HG02588 (cell line): ENCODE measurements around the gene EIF5A2.
"Not testable (repeated sequence)": the region's sequence is repeated elsewhere in the genome, so short reads cannot be mapped to it uniquely, and the experiment has no call there.

Experiments used
- ATAC-seq: cut with Tn5 transposase; IDR thresholded peaks from one replicate; pipeline ENCODE4 v1.9.1; 2021; ENCODE audit warnings: mild to moderate bottlenecking, moderate library complexity; ENCODE audit not compliant: unreplicated experiment

EIF5A2 gene

GRCh38 chr3:170908235-170909116, at the start of gene EIF5A2:
Gene EIF5A2, minus strand, starts transcription at chr3:170908637. Its CDS starts 831 bp downstream, at chr3:170907806.
- peak; percentile 94 for ATAC-seq

GRCh38 chr3:170956647-170957046, 48.2 kb upstream of the EIF5A2 start:
- ATAC-seq: no peak

- ATAC-seq: no peak
Observed at GRCh38 chr3:170953736-170954135, 45.3 kb upstream of the EIF5A2 start.

GRCh38 chr3:170953229-170953628, 44.8 kb upstream of the EIF5A2 start:
- ATAC-seq: no peak

GRCh38 chr3:170949211-170949610, 40.8 kb upstream of the EIF5A2 start:
- no peak for ATAC-seq

- ATAC-seq: no peak
Observed at GRCh38 chr3:170947018-170947769, 38.8 kb upstream of the EIF5A2 start.

- no peak for ATAC-seq
Observed at GRCh38 chr3:170942011-170942410, 33.6 kb upstream of the EIF5A2 start.

- ATAC-seq: no peak
Observed at GRCh38 chr3:170941551-170941950, 33.1 kb upstream of the EIF5A2 start.

- ATAC-seq: not testable (repeated sequence)
Observed at GRCh38 chr3:170933039-170933438, 24.6 kb upstream of the EIF5A2 start.

GRCh38 chr3:170923553-170923952, 15.1 kb upstream of the EIF5A2 start:
- not testable (repeated sequence) for ATAC-seq

- ATAC-seq: no peak
Observed at GRCh38 chr3:170918715-170919114, 10.3 kb upstream of the EIF5A2 start.

GRCh38 chr3:170914690-170915089, 6.3 kb upstream of the EIF5A2 start:
- ATAC-seq: no peak

- ATAC-seq: no peak
Observed at GRCh38 chr3:170914212-170914611, 5.8 kb upstream of the EIF5A2 start.

- ATAC-seq: no peak
Observed at GRCh38 chr3:170911051-170911450, 2.6 kb upstream of the EIF5A2 start.

GRCh38 chr3:170910542-170910941, 2.1 kb upstream of the EIF5A2 start:
- no peak for ATAC-seq

- no peak for ATAC-seq
Observed at GRCh38 chr3:170909129-170909903, 879 bp upstream of the EIF5A2 start.

- ATAC-seq: no peak
Observed at GRCh38 chr3:170907637-170908234, 701 bp downstream of the EIF5A2 start.

GRCh38 chr3:170905862-170906261, 2.6 kb downstream of the EIF5A2 start:
- ATAC-seq: no peak

- no peak for ATAC-seq
Observed at GRCh38 chr3:170903123-170903522, 5.3 kb downstream of the EIF5A2 start.

- no peak for ATAC-seq
Observed at GRCh38 chr3:170899455-170899854, 9.0 kb downstream of the EIF5A2 start.

GRCh38 chr3:170897978-170898377, 10.5 kb downstream of the EIF5A2 start:
- no peak for ATAC-seq
